Cardiac muscle cell (in vitro differentiated cells and primary cell): ENCODE results near the gene CCNK. TPM values are rescaled to one million over a fixed set of nuclear protein-coding genes. Genes with fewer than 3 reads are reported as not detected.
A peak's percentile ranks its signal among the peaks of the same experiment; 100 is the strongest.

Source experiments
- DNase-seq, 2 donors: peaks; one replicate each; pipeline versions ENCODE4 v3.0.0 to v3.0.0-alpha.2; 2010 to 2017; ENCODE audit warnings: low read depth in 1 of 2, low spot score in 1 of 2
- H3K27ac ChIP-seq: fragments of 200-600 bp; sonication (generic); 2 replicates; pipeline ENCODE4 v1.5.1; 2016
- H3K27me3 ChIP-seq: fragments of 200-600 bp; sonication (generic); 2 replicates; pipeline ENCODE4 v1.6.0; 2016; ENCODE audit warnings: control low read depth
- H3K36me3 ChIP-seq: fragments of 200-600 bp; sonication (generic); 2 replicates; pipeline ENCODE4 v1.5.1; 2016; ENCODE audit warnings: control low read depth
- H3K4me1 ChIP-seq: fragments of 200-600 bp; sonication (generic); 2 replicates; pipeline ENCODE4 v1.8.1; 2017; ENCODE audit warnings: low read depth, mild to moderate bottlenecking, mixed run types
- H3K4me3 ChIP-seq: fragments of 200-600 bp; sonication (generic); 2 replicates; pipeline ENCODE4 v1.5.1; 2016; ENCODE audit warnings: mild to moderate bottlenecking
- H3K9me3 ChIP-seq: fragments of 200-600 bp; sonication (generic); 2 replicates; pipeline ENCODE4 v1.5.1; 2017; ENCODE audit warnings: low read depth, mild to moderate bottlenecking, control low read depth
- polyA plus RNA-seq: library from polyadenylated mRNA; unstranded; fragments of >200 nt; fragmentation: Nextera tagmentation; extraction: Ambion mirVana; gene quantifications from 2 replicates; pipeline ENCODE4 v1.2.1, GENCODE V29; 2016
- total RNA-seq: library from RNA; depleted of rRNA; stranded (reverse); fragments of >200 nt; gene quantifications from 2 replicates; pipeline ENCODE4 v1.2.3, GENCODE V29; 2016
- TF ChIP-seq, protein P1 (sequence below): IDR thresholded peaks from 2 replicates; pipeline ENCODE4 v1.5.1; 2012; ENCODE audit warnings: low read depth, mild to moderate bottlenecking, low read length

The CCNK gene
- total and polyA plus RNA-seq, 2 experiments from 2014 or later: 13.3 to 17.3 TPM

DNA sequence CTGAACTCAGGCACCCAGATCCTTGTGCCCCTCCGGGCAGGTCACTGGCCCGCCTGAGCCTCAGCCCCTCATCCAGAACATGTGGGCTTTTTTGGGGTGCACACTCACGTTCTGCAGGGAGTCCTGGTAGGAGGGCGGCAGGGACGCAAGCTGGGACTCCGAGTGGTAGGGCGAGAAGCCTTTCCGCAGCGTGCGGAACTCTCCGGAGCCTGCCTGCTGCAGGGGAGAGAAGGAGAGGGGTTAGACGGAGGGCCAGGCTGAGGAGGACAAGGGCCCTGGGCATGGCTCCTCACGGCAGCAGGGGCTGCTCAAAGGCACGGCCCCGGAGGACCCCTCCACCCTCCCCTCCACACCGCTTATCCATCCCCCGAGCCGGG is 40.8 kb downstream of the CCNK start:
- no peaks in the 10 kb centered on the region for H3K9me3 ChIP-seq
- TF ChIP-seq, protein P1, sequence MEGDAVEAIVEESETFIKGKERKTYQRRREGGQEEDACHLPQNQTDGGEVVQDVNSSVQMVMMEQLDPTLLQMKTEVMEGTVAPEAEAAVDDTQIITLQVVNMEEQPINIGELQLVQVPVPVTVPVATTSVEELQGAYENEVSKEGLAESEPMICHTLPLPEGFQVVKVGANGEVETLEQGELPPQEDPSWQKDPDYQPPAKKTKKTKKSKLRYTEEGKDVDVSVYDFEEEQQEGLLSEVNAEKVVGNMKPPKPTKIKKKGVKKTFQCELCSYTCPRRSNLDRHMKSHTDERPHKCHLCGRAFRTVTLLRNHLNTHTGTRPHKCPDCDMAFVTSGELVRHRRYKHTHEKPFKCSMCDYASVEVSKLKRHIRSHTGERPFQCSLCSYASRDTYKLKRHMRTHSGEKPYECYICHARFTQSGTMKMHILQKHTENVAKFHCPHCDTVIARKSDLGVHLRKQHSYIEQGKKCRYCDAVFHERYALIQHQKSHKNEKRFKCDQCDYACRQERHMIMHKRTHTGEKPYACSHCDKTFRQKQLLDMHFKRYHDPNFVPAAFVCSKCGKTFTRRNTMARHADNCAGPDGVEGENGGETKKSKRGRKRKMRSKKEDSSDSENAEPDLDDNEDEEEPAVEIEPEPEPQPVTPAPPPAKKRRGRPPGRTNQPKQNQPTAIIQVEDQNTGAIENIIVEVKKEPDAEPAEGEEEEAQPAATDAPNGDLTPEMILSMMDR: no peak
- no peak for DNase-seq
- H3K27ac ChIP-seq: no peak overlapping the region
- H3K27me3 ChIP-seq: no peaks in the 10 kb centered on the region
- no peaks in the 10 kb centered on the region for H3K36me3 ChIP-seq
- peaks cover 14% of the 10 kb centered on the region for H3K4me1 ChIP-seq
- H3K4me3 ChIP-seq: no peak overlapping the region

DNA sequence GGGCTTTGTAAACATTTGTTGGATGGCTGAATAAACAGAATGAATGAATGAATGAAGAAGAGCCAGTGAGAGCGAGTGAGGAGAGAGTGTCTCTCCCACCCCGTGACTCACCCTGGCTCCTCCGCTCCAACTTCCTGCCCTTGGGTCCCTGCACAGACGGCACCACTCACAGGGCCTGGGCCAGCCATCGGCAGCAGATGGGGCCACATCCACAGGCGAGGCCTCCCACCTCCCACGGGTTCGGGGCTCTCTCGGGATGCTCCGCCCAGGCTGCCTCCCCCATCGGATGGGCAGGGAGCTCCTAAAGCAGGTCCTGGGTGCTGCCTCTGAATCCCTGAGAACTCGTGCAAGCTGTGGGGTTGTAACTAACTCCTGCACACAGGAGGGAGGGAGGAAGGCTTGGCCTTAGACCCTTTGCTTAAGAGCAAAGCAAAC is 41.3 kb downstream of the CCNK start:
- H3K36me3 ChIP-seq: no peaks in the 10 kb centered on the region
- H3K4me3 ChIP-seq: no peak overlapping the region
- no peaks in the 10 kb centered on the region for H3K27me3 ChIP-seq
- H3K27ac ChIP-seq: peak overlapping the region; percentile 60
- H3K9me3 ChIP-seq: no peaks in the 10 kb centered on the region
- peak in 1 of 2 donors; percentile 56 for DNase-seq
- TF ChIP-seq, protein P1: no peak
- peaks cover 14% of the 10 kb centered on the region for H3K4me1 ChIP-seq

DNA sequence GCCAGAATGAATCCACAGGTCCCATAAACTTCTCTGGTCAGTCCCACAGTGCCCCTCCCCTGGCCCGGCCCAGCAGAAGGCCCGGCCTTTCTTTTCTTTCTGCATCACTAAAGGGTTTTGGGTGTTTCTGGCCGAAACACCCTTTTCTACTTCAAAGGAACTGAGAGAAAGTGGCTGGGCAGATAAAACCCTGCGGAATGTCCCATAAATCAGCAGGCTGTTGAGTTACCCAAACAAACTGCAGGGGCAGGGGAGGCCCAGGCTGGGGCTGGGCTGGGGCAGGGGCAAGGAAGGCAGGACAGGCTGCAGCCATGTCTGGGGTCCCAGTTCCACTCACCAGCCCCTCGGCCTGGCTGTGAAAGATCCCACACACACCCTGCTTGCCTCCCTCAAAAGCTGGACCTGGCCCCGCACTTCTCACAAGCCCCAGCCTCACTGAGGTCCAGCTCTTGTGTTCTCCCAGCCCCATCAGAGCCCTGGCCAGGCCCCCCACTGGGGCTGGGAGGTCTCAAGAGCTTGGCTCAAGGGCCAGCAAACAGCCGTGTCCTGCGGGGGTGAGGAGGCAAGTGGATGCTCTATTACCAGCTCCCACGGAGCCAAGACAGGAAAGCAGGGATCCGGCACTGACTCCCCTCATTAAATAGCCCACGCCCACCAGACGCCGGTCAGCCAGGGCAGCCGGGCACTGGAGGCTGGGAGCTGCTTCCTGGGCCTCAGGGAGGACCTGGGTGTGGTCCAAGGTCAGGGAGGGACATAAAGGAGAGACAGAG is 41.9 kb downstream of the CCNK start:
- H3K36me3 ChIP-seq: no peaks in the 10 kb centered on the region
- peak overlapping the region; percentile 60 for H3K27ac ChIP-seq
- DNase-seq: peak; percentile 14 to 46
- H3K9me3 ChIP-seq: no peaks in the 10 kb centered on the region
- TF ChIP-seq, protein P1: no peak
- H3K4me1 ChIP-seq: peaks cover 14% of the 10 kb centered on the region
- H3K4me3 ChIP-seq: no peak overlapping the region
- H3K27me3 ChIP-seq: no peaks in the 10 kb centered on the region

DNA sequence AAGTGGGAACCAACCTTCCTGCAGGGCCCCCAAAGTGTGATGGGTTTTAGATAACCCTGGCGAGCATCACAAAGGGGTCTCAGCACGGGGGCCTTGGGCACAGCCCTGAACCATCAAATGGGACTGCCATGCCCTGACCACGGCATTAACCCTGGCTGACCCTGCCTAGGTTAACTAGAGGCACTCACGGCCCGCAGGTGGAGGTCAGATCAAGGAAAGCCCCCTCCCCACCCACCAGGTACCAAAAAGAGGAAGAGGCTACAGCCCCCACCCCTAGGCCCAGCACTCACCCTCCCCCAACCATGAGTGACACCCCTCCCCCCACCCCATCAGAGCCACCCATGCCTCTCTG is 42.5 kb downstream of the CCNK start:
- DNase-seq: no peak
- H3K4me1 ChIP-seq: peaks cover 14% of the 10 kb centered on the region
- TF ChIP-seq, protein P1: no peak
- H3K36me3 ChIP-seq: no peaks in the 10 kb centered on the region
- H3K4me3 ChIP-seq: no peak overlapping the region
- no peaks in the 10 kb centered on the region for H3K9me3 ChIP-seq
- no peak overlapping the region for H3K27ac ChIP-seq
- no peaks in the 10 kb centered on the region for H3K27me3 ChIP-seq

DNA sequence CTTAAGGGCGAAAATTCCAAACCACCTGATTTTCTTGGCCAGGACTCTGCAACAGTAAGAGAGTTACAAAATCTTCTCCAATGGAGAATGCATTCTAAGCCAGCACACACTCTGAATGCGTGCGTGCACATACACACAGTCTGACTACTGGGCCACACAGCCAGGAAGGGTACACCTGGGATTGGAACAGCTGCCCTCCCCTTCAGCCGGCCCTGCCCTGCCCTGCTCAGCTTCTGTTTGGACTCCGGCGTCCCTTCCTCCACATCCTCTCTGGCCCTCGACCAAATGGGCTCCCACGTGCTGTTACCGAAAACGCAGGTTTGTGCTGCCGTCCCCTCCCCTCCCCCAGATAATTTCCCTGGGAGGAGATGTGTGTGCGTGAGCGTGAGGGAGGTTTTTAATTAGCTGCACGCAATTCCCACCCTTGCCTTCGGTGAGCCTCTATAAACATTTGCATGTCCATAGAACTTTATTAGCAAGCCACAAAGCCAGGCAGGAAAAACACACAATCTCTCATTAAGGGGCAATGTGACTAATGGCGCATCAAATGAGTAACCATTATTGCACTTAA is 43.0 kb downstream of the CCNK start:
- Histone ChIP-seq H3K36me3 (no peaks in the 10 kb centered on the region), H3K4me3 (no peak overlapping the region), H3K27me3 (no peaks in the 10 kb centered on the region), H3K9me3 (no peaks in the 10 kb centered on the region), H3K4me1 (peaks cover 14% of the 10 kb centered on the region), H3K27ac (no peak overlapping the region)
- no peak for DNase-seq
- TF ChIP-seq, protein P1: no peak
